Measurements from ENCODE around the gene VSTM5.

DNA sequence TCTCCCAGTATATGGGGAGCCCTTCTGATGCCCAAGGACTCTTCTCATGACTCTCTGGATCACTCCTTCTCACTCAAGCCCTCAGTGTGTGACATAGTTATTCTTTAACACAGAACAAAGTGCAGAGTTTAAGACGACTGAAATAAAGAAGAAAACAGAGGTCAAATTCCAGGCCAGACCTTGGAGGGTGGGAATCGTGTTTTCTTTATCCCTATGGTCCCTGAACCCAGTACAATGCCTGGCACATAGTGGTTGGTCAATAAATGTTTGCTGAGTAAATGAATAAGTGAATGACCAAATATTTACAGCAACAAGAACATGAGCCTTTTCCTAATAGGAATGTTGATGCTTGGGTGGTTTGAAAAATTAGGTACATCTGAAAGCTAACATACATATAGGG is 28.8 kb downstream of the VSTM5 start:
- TF ChIP-seq, protein P1, sequence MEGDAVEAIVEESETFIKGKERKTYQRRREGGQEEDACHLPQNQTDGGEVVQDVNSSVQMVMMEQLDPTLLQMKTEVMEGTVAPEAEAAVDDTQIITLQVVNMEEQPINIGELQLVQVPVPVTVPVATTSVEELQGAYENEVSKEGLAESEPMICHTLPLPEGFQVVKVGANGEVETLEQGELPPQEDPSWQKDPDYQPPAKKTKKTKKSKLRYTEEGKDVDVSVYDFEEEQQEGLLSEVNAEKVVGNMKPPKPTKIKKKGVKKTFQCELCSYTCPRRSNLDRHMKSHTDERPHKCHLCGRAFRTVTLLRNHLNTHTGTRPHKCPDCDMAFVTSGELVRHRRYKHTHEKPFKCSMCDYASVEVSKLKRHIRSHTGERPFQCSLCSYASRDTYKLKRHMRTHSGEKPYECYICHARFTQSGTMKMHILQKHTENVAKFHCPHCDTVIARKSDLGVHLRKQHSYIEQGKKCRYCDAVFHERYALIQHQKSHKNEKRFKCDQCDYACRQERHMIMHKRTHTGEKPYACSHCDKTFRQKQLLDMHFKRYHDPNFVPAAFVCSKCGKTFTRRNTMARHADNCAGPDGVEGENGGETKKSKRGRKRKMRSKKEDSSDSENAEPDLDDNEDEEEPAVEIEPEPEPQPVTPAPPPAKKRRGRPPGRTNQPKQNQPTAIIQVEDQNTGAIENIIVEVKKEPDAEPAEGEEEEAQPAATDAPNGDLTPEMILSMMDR (IDR thresholded peaks at IDR 0.05) = no peak
- TF ChIP-seq POLR2A (IDR thresholded peaks at IDR 0.05) (no peak), EP300 (IDR thresholded peaks at IDR 0.05) (no peak)
